AG04450 (cell line): ENCODE measurements around the gene ANO10. TPM values are rescaled to one million over a fixed set of nuclear protein-coding genes. Genes with fewer than 3 reads are reported as not detected.

ENCODE experiments used
- CTCF ChIA-PET: fragments of 300-600, 350-600 bp; formaldehyde crosslinking; extraction: SDS; loops from one replicate; lab custom pipeline; 2022; ENCODE audit warnings: antibody characterized with exemption, inconsistent platforms; lab: Charles Lee
- POLR2A ChIA-PET: fragments of 350-600 bp; formaldehyde crosslinking; extraction: SDS; loops from one replicate; lab custom pipeline; 2021; ENCODE audit warnings: antibody characterized with exemption, inconsistent platforms; lab: Yijun Ruan, JAX
- DNase-seq: peaks from one replicate; pipeline ENCODE4 v3.0.0-alpha.2; 2011; ENCODE audit warnings: low read depth, low spot score
- H3K27ac ChIP-seq: one replicate; pipeline ENCODE4 v1.5.1; 2012; ENCODE audit warnings: low read depth, low read length, control low read depth
- H3K27me3 ChIP-seq: one replicate; pipeline ENCODE4 v1.6.0; 2012; ENCODE audit warnings: low read length; ENCODE audit not compliant: control insufficient read depth, insufficient read depth
- H3K4me3 ChIP-seq: 2 replicates; pipeline ENCODE4 v1.5.1; 2011; ENCODE audit warnings: mild to moderate bottlenecking, low read depth, low read length, control low read depth
- H3K9me3 ChIP-seq: 2 replicates; pipeline ENCODE4 v1.5.1; 2012; ENCODE audit warnings: low read length; ENCODE audit not compliant: control insufficient read depth, insufficient read depth
- polyA plus RNA-seq: library from polyadenylated mRNA; depleted of rRNA; stranded (reverse); fragments of >200 nt; gene quantifications from 2 replicates; pipeline ENCODE4 v1.2.3, GENCODE V29; 2011
- TF ChIP-seq, protein P1 (sequence below): IDR thresholded peaks from 2 replicates; pipeline ENCODE4 v1.5.1; 2011; ENCODE audit warnings: low read depth, low read length, control low read depth, inconsistent platforms

ANO10 gene
- polyA plus RNA-seq, 1 experiment: 87.1 TPM

DNA sequence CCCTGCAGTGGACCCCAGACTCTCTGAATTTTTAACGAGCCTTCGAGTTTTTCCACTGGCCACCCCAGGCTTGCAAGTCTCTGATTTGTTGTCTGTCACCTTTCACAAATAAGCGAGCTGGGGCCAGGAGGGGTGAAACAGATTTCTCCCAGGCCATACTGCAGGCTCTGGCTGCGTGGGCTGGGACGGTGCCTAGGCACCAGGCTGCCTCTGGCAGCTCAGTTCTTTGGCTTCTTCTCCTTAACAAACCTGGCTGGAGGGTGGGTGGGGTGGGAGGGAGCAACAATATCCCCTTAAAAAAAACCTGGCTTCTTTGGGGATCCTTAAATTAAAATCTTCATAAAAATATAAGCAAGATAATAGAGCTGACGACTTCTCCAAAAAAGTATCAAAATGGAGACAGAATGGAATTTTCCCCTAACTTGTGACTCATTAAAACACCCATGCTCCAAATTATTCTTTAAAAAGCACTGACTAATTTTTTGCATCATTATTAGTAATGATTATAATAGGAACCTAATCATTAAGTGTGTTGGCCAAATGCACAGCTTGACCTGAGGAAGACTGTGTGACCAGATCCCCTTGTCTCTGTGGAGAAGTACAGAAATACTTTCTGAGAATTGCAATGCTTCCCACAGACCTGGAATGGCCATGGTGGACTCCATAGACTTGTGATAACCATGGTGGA lies 251.4 kb downstream of the ANO10 start:
- H3K27me3 ChIP-seq: no peaks in the 10 kb centered on the region
- H3K9me3 ChIP-seq: no peaks in the 10 kb centered on the region
- no peak overlapping the region for H3K27ac ChIP-seq
- no peak overlapping the region for H3K4me3 ChIP-seq
- TF ChIP-seq, protein P1, sequence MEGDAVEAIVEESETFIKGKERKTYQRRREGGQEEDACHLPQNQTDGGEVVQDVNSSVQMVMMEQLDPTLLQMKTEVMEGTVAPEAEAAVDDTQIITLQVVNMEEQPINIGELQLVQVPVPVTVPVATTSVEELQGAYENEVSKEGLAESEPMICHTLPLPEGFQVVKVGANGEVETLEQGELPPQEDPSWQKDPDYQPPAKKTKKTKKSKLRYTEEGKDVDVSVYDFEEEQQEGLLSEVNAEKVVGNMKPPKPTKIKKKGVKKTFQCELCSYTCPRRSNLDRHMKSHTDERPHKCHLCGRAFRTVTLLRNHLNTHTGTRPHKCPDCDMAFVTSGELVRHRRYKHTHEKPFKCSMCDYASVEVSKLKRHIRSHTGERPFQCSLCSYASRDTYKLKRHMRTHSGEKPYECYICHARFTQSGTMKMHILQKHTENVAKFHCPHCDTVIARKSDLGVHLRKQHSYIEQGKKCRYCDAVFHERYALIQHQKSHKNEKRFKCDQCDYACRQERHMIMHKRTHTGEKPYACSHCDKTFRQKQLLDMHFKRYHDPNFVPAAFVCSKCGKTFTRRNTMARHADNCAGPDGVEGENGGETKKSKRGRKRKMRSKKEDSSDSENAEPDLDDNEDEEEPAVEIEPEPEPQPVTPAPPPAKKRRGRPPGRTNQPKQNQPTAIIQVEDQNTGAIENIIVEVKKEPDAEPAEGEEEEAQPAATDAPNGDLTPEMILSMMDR: no peak
- no peak for DNase-seq
- CTCF ChIA-PET: no interaction called here
- POLR2A ChIA-PET: no interaction called here

DNA sequence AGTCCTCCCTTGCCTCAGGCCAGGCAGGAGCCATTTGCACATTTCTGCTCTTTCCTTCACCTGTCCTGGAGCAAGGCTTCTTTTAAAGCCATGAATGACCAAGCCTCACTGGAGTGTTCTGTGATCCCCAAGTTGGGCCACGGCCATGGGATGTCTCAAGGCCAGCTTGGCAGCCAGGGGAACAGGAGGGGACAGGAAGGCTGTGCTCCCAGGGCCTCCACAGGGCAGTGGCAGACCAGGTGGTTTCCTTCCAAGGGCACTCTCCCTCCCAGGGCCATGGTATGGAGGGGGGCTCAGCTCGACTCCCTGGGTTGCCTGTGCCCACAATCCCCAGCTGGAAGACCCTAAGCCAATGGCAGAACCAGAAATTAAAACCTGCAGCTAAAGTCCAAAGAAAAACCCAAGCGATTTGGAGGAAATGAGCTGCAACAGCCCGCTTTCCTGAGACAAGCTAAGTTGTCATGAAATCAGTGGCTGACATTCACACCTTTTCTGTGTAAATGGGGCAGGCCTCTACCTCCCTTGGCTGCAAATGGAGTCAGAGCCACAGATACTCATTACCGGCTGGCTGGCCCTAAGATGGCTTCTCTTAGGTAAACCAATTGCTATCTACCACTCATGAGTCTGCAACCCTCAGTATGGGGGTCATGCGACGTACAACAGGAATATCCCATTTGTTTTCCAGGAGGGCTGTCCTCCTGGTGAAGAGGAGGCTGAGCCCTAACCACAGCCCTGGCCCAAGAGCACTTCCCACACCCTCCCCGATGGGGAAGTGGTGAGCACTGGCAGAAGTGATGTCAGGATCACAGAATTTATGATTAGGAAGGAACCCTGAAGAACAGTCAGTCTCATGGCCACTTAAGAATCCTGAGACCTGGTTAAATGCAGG lies 252.2 kb downstream of the ANO10 start:
- Histone ChIP-seq H3K4me3 (no peak overlapping the region), H3K9me3 (no peaks in the 10 kb centered on the region), H3K27me3 (no peaks in the 10 kb centered on the region), H3K27ac (no peak overlapping the region)
- ChIA-PET POLR2A (no interaction called here), CTCF (no interaction called here)
- no peak for DNase-seq
- TF ChIP-seq, protein P1: no peak

DNA sequence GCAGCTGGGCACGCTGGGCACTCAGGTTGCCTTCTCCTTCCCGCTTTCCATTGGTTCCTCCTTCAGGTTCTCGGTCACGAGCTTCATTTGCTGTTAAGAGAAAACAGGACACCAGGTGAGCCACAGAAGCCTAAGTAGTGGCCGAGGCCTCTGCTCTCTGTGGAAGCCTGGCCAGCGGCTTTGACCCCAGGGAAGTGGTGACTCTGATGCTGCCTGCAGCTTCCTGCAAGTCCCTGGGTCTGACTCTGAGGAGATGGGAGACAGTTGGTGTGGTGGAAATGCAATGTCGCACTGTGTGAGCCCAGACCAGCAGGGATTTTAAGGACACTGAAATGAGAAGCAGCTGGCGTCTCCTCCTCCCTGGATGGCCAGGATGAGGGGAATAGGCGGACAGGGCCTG lies 254.9 kb downstream of the ANO10 start:
- no peak overlapping the region for H3K27ac ChIP-seq
- ChIA-PET CTCF (no interaction called here), POLR2A (no interaction called here)
- no peaks in the 10 kb centered on the region for H3K27me3 ChIP-seq
- no peak for DNase-seq
- peaks cover 3% of the 10 kb centered on the region; the same call in 1 of the 2 replicates for H3K9me3 ChIP-seq
- no peak overlapping the region for H3K4me3 ChIP-seq
- TF ChIP-seq, protein P1: no peak

DNA sequence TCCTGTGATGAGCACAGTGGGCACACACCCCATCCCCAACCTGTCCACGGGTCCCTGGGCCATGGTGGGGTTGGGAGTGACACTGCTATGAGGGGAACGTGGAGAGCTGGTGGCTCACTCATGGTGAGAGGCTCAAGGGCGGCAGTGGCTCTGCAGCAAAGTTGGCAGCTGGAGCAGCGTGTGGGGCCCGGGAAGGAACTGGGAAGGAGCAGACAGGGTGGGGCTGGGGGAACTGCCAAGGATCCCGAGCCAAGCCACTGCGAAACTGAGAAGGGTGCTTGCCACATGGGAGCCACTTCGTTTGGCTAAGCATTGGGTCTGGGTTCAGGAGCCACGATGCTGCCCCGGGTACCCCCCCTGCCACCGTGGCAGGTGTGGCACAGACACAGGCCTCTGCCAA lies 255.3 kb downstream of the ANO10 start:
- DNase-seq: no peak
- ChIA-PET CTCF (no interaction called here), POLR2A (no interaction called here)
- peaks cover 3% of the 10 kb centered on the region; the same call in 1 of the 2 replicates for H3K9me3 ChIP-seq
- no peak overlapping the region for H3K4me3 ChIP-seq
- H3K27ac ChIP-seq: peak overlapping the region; percentile 11
- TF ChIP-seq, protein P1: no peak
- no peaks in the 10 kb centered on the region for H3K27me3 ChIP-seq
